ENCODE measurements around the gene B4GALT2.
A peak's percentile ranks its signal among the peaks of the same experiment; 100 is the strongest.

Gene B4GALT2, protein sequence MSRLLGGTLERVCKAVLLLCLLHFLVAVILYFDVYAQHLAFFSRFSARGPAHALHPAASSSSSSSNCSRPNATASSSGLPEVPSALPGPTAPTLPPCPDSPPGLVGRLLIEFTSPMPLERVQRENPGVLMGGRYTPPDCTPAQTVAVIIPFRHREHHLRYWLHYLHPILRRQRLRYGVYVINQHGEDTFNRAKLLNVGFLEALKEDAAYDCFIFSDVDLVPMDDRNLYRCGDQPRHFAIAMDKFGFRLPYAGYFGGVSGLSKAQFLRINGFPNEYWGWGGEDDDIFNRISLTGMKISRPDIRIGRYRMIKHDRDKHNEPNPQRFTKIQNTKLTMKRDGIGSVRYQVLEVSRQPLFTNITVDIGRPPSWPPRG

DNA sequence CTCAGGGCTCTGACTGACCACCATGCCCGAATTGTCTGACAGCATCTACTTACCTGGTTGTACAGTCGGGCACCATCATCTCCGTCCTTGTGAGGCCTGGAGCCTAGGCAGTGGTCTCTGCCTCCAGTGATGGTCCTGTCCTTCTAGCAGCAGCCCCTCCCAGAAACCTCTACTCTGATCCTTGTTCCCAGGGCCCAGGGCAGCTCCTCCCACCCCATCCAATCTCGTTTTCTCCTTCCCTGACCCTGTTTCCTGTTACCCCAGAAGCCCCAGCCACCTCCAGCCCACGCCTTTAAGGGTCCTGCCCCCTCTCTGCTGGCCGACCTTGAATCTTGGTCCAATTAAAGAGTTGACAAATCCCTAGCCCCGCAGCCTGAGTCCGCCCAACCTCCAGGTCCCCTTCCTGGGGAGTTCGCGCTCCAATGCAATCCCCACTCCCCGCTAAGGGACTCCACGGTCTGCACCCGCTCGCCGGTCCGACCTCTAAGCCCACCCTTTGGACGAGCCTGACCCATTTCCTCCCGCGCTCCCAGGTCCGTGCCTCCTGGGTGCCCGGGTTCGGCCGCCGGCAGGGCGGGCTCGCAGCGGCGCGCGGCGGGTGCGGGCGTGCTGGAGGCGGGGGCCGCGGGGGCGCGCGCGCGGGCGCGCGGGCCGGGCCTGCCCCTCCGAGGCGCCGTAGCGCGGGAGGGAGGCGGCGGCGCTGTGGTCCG lies at the start of gene B4GALT2:
TSS of gene B4GALT2 (plus strand) at position 660 of the 710 bp plus-strand sequence. CDS start 1,951 bp downstream, outside the sequence.
- DNase-seq (ENCODE audit: low read depth) = peak; percentile 26

DNA sequence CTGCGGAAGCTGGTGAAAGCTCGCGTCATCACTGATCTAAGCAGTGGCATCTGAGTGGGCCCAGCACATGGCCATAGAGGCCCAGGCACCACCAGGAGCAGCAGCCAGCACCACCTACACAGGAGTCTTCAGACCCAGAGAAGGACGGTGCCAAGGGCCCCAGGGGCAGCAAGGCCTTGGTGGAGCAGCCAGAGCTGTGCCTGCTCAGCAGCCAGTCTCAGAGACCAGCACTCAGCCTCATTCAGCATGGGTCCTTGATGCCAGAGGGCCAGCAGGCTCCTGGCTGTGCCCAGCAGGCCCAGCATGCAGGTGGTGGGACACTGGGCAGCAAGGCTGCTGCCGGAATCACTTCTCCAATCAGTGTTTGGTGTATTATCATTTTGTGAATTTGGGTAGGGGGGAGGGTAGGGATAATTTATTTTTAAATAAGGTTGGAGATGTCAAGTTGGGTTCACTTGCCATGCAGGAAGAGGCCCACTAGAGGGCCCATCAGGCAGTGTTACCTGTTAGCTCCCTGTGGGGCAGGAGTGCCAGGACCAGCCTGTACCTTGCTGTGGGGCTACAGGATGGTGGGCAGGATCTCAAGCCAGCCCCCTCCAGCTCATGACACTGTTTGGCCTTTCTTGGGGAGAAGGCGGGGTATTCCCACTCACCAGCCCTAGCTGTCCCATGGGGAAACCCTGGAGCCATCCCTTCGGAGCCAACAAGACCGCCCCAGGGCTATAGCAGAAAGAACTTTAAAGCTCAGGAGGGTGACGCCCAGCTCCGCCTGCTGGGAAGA lies 48.7 kb upstream of the B4GALT2 start:
- no peak for DNase-seq (ENCODE audit: low read depth)

GRCh38 chr1:43930949-43931275 lies 48.1 kb upstream of the B4GALT2 start:
- DNase-seq (ENCODE audit: low read depth) = no peak

- DNase-seq (ENCODE audit: low read depth) = no peak
Observed at GRCh38 chr1:43931711-43932660, 47.0 kb upstream of the B4GALT2 start.

DNA sequence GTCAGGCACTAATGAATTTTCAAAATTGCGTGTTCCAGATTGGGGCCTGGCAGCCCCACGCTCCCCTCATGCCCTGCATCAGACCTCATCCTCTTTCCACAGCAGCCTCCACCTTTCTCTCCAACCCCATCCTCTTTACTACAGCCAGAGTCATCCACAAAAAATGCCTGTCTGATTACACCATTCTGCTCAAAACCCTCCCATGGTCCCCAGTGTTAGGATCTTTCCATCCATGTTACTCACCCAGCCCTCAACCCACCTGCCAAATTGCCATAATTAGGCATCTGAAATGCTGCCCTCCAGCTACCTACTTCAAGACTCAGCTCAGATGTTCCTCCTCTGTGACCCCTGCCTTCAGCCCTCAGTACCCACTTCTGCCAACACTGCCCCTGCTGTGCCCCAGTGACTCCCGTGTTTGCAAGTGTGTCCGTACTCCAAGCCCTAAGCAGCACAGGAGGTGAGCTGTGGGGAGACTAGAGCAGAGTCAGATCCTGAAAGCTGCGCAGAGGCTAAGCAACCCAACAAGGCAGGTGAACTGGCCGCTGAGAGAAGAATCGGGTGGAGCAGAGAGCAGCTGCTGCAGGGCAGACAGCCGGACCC lies 46.1 kb upstream of the B4GALT2 start:
- DNase-seq (ENCODE audit: low read depth) = peak; percentile 48

GRCh38 chr1:43933386-43934100 lies 45.5 kb upstream of the B4GALT2 start, which contains the start of gene ARTN:
TSS of gene ARTN (plus strand) at chr1:43933801. CDS start at chr1:43935657, 1,856 bp downstream.
- no peak for DNase-seq (ENCODE audit: low read depth)

GRCh38 chr1:43934101-43934985 lies 44.7 kb upstream of the B4GALT2 start:
- DNase-seq (ENCODE audit: low read depth) = peak; percentile 47

- DNase-seq (ENCODE audit: low read depth) = no peak
Observed at GRCh38 chr1:43934986-43935324, 44.1 kb upstream of the B4GALT2 start.

DNA sequence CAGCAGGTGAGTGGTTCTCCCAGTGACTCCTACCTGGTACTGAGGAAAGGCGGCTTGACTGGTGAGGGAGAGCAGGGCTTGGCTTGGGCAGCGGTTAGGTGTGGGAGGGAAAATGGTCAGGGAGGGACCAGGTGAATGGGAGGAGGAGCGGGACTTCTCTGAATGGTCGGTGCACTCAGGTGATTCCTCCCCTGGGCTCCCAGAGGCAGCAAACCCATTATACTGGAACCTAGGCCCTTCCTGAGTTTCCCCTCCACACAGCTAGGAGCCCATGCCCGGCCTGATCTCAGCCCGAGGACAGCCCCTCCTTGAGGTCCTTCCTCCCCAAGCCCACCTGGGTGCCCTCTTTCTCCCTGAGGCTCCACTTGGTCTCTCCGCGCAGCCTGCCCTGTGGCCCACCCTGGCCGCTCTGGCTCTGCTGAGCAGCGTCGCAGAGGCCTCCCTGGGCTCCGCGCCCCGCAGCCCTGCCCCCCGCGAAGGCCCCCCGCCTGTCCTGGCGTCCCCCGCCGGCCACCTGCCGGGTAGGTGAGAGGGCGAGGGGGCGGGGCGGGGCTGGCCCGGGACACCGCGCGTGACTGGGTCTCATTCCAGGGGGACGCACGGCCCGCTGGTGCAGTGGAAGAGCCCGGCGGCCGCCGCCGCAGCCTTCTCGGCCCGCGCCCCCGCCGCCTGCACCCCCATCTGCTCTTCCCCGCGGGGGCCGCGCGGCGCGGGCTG lies 43.1 kb upstream of the B4GALT2 start:
- DNase-seq (ENCODE audit: low read depth) = no peak

- DNase-seq (ENCODE audit: low read depth) = peak; percentile 32
Observed at GRCh38 chr1:43936431-43937151, 42.4 kb upstream of the B4GALT2 start.

DNA sequence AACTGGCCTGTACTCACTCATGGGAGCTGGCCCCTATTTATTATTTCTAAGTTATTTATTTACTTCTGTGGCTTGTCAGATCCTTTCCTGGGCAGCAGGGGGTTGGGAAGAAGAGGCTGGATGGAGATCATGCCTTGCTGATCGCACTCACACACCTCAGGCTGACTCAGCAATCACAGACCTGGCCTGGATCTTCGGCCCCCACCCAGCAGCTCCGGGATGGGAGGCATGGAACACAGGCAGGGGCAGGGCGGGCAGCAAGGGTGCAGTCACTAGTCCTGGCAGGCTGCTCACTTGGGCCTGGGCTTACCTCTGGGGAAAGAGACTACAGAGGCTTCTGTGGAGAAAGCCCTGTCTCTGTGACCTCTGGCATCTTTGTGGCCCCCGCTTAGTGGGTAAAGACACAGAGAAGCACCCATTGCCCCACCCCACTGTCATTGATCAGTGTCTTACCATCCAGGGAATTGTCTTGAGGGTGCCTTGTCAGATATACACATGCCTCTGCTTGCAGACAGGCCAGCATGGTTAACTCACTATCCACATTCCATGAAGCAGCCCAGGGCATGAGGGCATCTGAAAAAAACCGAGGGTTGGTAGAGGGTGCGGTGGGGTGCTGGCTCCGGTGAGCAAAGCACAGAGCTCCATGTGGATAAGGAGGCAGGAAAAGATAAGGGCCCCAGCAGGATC lies 41.7 kb upstream of the B4GALT2 start:
- DNase-seq (ENCODE audit: low read depth) = no peak

GRCh38 chr1:43938383-43938782 lies 40.6 kb upstream of the B4GALT2 start:
- no peak for DNase-seq (ENCODE audit: low read depth)

- no peak for DNase-seq (ENCODE audit: low read depth)
Observed at GRCh38 chr1:43938892-43939587, 40.0 kb upstream of the B4GALT2 start.

GRCh38 chr1:43942411-43942810 lies 36.6 kb upstream of the B4GALT2 start:
- no peak for DNase-seq (ENCODE audit: low read depth)

DNA sequence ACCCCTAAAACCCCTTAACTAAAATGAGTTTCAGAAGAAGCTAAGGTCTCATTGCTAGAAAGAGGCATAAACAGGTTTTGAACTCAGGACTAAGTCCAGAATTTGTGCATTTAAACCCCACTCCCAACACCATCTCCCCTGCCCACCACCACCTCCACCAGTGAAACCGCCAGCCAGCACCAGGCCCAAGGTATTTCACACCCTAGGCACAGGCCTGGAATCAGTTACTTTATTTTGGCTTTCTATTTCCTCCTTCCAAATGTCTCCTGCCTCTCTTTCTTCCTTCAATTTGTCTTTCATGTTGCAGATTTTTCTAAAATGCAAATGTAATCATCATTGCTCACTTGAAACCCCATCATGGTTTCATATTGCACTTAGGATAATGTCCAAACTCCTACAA lies 34.1 kb upstream of the B4GALT2 start:
- DNase-seq (ENCODE audit: low read depth) = no peak

- DNase-seq (ENCODE audit: low read depth) = no peak
Observed at GRCh38 chr1:43945674-43946235, 33.3 kb upstream of the B4GALT2 start.
